Measurements from ENCODE around the gene OR5C1.

The OR5C1 gene

GRCh38 chr9:122781671-122782070 lies 7.1 kb upstream of the OR5C1 start:
- H3K4me3 ChIP-seq (replicated peaks; ENCODE audit: insufficient read depth, low read length) = no peak overlapping the region
- no peak overlapping the region for H3K27ac ChIP-seq (replicated peaks)
- H3K27me3 ChIP-seq (ENCODE audit: insufficient read depth, poor library complexity, severe bottlenecking) = no peaks in the 10 kb centered on the region
- no peak for DNase-seq (ENCODE audit: low read depth in 1 of 2, low spot score in 1 of 2)
- TF ChIP-seq POLR2AphosphoS5 (IDR thresholded peaks at IDR 0.05; ENCODE audit: low read depth) (no peak), SPI1 (IDR thresholded peaks at IDR 0.05; ENCODE audit: borderline replicate concordance, low read depth) (no peak), CTCF (IDR thresholded peaks at IDR 0.05; ENCODE audit: insufficient read depth, low read length) (no peak)

GRCh38 chr9:122785269-122785668 lies 3.5 kb upstream of the OR5C1 start:
- TF ChIP-seq SPI1 (IDR thresholded peaks at IDR 0.05; ENCODE audit: borderline replicate concordance, low read depth) = no peak
- Histone ChIP-seq H3K4me3 (replicated peaks; ENCODE audit: insufficient read depth, low read length) (no peak overlapping the region), H3K27me3 (ENCODE audit: insufficient read depth, poor library complexity, severe bottlenecking) (no peaks in the 10 kb centered on the region), H3K27ac (replicated peaks) (no peak overlapping the region)
- no peak for DNase-seq (ENCODE audit: low read depth in 1 of 2, low spot score in 1 of 2)

- H3K4me3 ChIP-seq (replicated peaks; ENCODE audit: insufficient read depth, low read length) = no peak overlapping the region
- H3K27me3 ChIP-seq (ENCODE audit: insufficient read depth, poor library complexity, severe bottlenecking) = no peaks in the 10 kb centered on the region
- TF ChIP-seq SPI1 (IDR thresholded peaks at IDR 0.05; ENCODE audit: borderline replicate concordance, low read depth) (no peak), CTCF (IDR thresholded peaks at IDR 0.05; ENCODE audit: insufficient read depth, low read length) (no peak)
- no peak for DNase-seq (ENCODE audit: low read depth in 1 of 2, low spot score in 1 of 2)
- no peak overlapping the region for H3K27ac ChIP-seq (replicated peaks)
These were observed 2.4 kb upstream of the OR5C1 start for GRCh38 chr9:122786338-122786737.

- no peaks in the 10 kb centered on the region for H3K27me3 ChIP-seq (ENCODE audit: insufficient read depth, poor library complexity, severe bottlenecking)
- H3K4me3 ChIP-seq (replicated peaks; ENCODE audit: insufficient read depth, low read length) = no peak overlapping the region
- no peak overlapping the region for H3K27ac ChIP-seq (replicated peaks)
- no peak for DNase-seq (ENCODE audit: low read depth in 1 of 2, low spot score in 1 of 2)
- no peak for TF ChIP-seq GABPA (IDR thresholded peaks at IDR 0.05; ENCODE audit: low read depth)
- TF ChIP-seq REST (IDR thresholded peaks at IDR 0.05; ENCODE audit: insufficient replicate concordance, low read depth) = no peak
- no peak for TF ChIP-seq SPI1 (IDR thresholded peaks at IDR 0.05; ENCODE audit: borderline replicate concordance, low read depth)
- TF ChIP-seq POLR2AphosphoS5 (IDR thresholded peaks at IDR 0.05; ENCODE audit: low read depth) = no peak
- TF ChIP-seq CTCF (IDR thresholded peaks at IDR 0.05; ENCODE audit: insufficient read depth, low read length) = no peak
These were observed 718 bp downstream of the OR5C1 start for GRCh38 chr9:122789256-122790046.

- H3K4me3 ChIP-seq (replicated peaks; ENCODE audit: insufficient read depth, low read length) = no peak overlapping the region
- no peak for DNase-seq (ENCODE audit: low read depth in 1 of 2, low spot score in 1 of 2)
- no peak overlapping the region for H3K27ac ChIP-seq (replicated peaks)
- TF ChIP-seq POLR2AphosphoS5 (IDR thresholded peaks at IDR 0.05; ENCODE audit: low read depth) = no peak
- TF ChIP-seq CTCF (IDR thresholded peaks at IDR 0.05; ENCODE audit: insufficient read depth, low read length) = no peak
- no peak for TF ChIP-seq SPI1 (IDR thresholded peaks at IDR 0.05; ENCODE audit: borderline replicate concordance, low read depth)
- no peak for TF ChIP-seq REST (IDR thresholded peaks at IDR 0.05; ENCODE audit: insufficient replicate concordance, low read depth)
- no peaks in the 10 kb centered on the region for H3K27me3 ChIP-seq (ENCODE audit: insufficient read depth, poor library complexity, severe bottlenecking)
These were observed 3.3 kb downstream of the OR5C1 start for GRCh38 chr9:122791872-122792669.

Data from HL-60 (cell line).